Measurements from ENCODE around the gene PREP.

PREP gene

DNA sequence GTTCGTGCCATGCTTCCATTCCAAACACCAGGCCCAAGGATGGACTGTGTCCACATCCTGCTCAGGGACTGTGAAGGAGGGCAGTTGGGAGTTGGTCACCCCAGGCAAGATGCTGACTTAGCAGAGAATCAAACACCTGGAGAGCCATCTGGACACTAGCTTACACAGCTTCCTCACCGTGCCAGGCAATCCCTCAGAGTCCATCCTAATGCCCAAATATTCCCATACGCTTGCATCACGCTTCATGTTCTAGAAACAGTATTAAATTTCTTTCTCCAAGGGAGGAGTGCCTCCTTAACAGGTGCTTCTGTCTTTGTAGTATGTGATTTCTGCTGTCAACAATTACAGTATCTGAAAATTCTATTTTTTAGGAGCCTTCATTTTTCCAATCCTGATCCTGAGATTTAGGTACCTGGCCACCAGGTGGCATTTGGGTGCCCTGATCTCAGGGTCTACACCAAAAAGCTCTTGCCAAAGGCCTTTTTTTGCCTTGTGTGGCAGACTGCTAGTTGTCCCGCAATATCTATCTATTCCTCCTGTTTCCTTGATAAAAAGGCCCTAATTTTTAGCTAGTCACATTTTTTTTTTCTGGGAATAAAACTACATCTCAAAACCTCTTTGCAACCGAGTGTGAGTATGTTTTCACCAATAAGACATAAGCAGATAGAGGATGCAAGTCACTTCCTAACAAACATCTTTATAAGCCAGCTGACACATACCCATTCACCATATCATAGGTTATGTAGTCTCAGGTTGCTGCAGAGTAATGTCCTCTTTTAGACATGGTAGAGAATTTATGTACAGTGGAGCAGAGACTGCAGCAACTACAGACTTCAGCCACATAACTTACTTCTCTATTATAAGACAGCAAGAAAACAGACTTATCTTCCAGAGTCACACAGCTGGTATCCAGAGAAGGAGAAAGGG lies 85.0 kb downstream of the PREP start:
- TF ChIP-seq, protein P1, sequence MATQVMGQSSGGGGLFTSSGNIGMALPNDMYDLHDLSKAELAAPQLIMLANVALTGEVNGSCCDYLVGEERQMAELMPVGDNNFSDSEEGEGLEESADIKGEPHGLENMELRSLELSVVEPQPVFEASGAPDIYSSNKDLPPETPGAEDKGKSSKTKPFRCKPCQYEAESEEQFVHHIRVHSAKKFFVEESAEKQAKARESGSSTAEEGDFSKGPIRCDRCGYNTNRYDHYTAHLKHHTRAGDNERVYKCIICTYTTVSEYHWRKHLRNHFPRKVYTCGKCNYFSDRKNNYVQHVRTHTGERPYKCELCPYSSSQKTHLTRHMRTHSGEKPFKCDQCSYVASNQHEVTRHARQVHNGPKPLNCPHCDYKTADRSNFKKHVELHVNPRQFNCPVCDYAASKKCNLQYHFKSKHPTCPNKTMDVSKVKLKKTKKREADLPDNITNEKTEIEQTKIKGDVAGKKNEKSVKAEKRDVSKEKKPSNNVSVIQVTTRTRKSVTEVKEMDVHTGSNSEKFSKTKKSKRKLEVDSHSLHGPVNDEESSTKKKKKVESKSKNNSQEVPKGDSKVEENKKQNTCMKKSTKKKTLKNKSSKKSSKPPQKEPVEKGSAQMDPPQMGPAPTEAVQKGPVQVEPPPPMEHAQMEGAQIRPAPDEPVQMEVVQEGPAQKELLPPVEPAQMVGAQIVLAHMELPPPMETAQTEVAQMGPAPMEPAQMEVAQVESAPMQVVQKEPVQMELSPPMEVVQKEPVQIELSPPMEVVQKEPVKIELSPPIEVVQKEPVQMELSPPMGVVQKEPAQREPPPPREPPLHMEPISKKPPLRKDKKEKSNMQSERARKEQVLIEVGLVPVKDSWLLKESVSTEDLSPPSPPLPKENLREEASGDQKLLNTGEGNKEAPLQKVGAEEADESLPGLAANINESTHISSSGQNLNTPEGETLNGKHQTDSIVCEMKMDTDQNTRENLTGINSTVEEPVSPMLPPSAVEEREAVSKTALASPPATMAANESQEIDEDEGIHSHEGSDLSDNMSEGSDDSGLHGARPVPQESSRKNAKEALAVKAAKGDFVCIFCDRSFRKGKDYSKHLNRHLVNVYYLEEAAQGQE (IDR thresholded peaks at IDR 0.05; ENCODE audit: insufficient replicate concordance, low read depth) = no peak
- TF ChIP-seq, protein P2, sequence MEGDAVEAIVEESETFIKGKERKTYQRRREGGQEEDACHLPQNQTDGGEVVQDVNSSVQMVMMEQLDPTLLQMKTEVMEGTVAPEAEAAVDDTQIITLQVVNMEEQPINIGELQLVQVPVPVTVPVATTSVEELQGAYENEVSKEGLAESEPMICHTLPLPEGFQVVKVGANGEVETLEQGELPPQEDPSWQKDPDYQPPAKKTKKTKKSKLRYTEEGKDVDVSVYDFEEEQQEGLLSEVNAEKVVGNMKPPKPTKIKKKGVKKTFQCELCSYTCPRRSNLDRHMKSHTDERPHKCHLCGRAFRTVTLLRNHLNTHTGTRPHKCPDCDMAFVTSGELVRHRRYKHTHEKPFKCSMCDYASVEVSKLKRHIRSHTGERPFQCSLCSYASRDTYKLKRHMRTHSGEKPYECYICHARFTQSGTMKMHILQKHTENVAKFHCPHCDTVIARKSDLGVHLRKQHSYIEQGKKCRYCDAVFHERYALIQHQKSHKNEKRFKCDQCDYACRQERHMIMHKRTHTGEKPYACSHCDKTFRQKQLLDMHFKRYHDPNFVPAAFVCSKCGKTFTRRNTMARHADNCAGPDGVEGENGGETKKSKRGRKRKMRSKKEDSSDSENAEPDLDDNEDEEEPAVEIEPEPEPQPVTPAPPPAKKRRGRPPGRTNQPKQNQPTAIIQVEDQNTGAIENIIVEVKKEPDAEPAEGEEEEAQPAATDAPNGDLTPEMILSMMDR (IDR thresholded peaks at IDR 0.05; ENCODE audit: insufficient read depth, low read length) = no peak
- TF ChIP-seq SPI1 (IDR thresholded peaks at IDR 0.05; ENCODE audit: borderline replicate concordance, low read depth) (no peak), POLR2AphosphoS5 (IDR thresholded peaks at IDR 0.05; ENCODE audit: low read depth) (no peak), GABPA (IDR thresholded peaks at IDR 0.05; ENCODE audit: low read depth) (no peak)

DNA sequence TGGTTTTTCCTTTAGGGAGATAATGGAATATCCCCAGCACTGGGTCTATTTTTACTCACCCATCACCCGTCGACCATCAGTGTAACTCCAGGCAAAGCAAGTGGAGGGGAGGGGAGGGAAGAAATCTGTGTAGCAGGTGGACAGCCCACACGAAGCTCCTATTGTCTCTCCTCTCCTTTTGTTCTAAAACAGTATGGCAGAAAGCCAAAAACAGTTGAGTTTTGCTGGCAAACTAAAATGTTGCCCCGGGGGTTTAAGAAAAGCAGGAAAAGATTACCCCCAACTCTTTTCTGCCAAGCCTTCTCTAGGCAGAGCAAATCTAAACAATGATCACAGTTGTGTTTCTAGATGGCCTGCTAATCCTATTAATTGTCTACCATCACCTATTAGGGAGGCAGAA lies 89.7 kb downstream of the PREP start:
- TF ChIP-seq SPI1 (IDR thresholded peaks at IDR 0.05; ENCODE audit: borderline replicate concordance, low read depth) = no peak
- TF ChIP-seq, protein P1 (IDR thresholded peaks at IDR 0.05; ENCODE audit: insufficient replicate concordance, low read depth) = no peak
- no peak for TF ChIP-seq POLR2AphosphoS5 (IDR thresholded peaks at IDR 0.05; ENCODE audit: low read depth)
- TF ChIP-seq, protein P2 (IDR thresholded peaks at IDR 0.05; ENCODE audit: insufficient read depth, low read length) = no peak
- no peak for TF ChIP-seq GABPA (IDR thresholded peaks at IDR 0.05; ENCODE audit: low read depth)
- no peak for DNase-seq (ENCODE audit: low read depth in 1 of 2, low spot score in 1 of 2)
- H3K27me3 ChIP-seq (ENCODE audit: insufficient read depth, poor library complexity, severe bottlenecking) = no peaks in the 10 kb centered on the region
- H3K4me3 ChIP-seq (replicated peaks; ENCODE audit: insufficient read depth, low read length) = no peak overlapping the region
- no peak overlapping the region for H3K27ac ChIP-seq (replicated peaks)

More for the DNA sequence above, 85.0 kb downstream of the PREP start:
- DNase-seq (ENCODE audit: low read depth in 1 of 2, low spot score in 1 of 2) = no peak
- Histone ChIP-seq H3K27me3 (ENCODE audit: insufficient read depth, poor library complexity, severe bottlenecking) (no peaks in the 10 kb centered on the region), H3K4me3 (replicated peaks; ENCODE audit: insufficient read depth, low read length) (no peak overlapping the region), H3K27ac (replicated peaks) (no peak overlapping the region)

DNA sequence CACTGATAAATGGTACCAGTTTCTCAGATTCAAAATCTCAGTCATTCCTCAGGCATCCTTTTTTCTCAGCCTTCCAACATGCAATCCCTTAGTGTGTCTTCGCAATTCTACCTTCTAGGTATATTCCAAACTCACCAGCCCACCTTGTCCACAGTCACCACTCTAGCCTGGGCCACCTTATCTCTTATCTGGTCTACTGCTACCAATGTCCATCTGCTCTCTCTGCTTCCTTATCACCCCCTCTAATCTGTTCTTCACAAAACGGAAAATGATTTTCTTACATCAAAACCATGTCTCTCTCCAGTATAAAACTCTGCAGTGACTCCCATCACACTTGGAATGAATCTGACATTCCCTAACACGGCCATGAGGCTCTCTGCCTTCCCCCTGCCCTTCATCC lies 91.9 kb downstream of the PREP start:
- H3K27ac ChIP-seq (replicated peaks) = no peak overlapping the region
- no peak for DNase-seq (ENCODE audit: low read depth in 1 of 2, low spot score in 1 of 2)
- TF ChIP-seq, protein P2 (IDR thresholded peaks at IDR 0.05; ENCODE audit: insufficient read depth, low read length) = no peak
- TF ChIP-seq GABPA (IDR thresholded peaks at IDR 0.05; ENCODE audit: low read depth) (no peak), POLR2AphosphoS5 (IDR thresholded peaks at IDR 0.05; ENCODE audit: low read depth) (no peak), SPI1 (IDR thresholded peaks at IDR 0.05; ENCODE audit: borderline replicate concordance, low read depth) (no peak)
- TF ChIP-seq, protein P1 (IDR thresholded peaks at IDR 0.05; ENCODE audit: insufficient replicate concordance, low read depth) = no peak
- H3K27me3 ChIP-seq (ENCODE audit: insufficient read depth, poor library complexity, severe bottlenecking) = no peaks in the 10 kb centered on the region
- no peak overlapping the region for H3K4me3 ChIP-seq (replicated peaks; ENCODE audit: insufficient read depth, low read length)
